Measurements from ENCODE around the gene SPECC1. TPM values are rescaled to one million over a fixed set of nuclear protein-coding genes. Genes with fewer than 3 reads are reported as not detected.

SPECC1 gene
- total RNA-seq, 1 experiment from 2014 or later, result 128 TPM

- TF ChIP-seq EZH2 (IDR thresholded peaks at IDR 0.05; ENCODE audit: low read depth), result no peak
- TF ChIP-seq CTCF (conservative IDR thresholded peaks at IDR 0.05), result no peak
- Histone ChIP-seq H3K9me3 (ENCODE audit: insufficient read depth, low read depth) (no peaks in the 10 kb centered on the region), H3K36me3 (ENCODE audit: low read depth) (no peaks in the 10 kb centered on the region), H3F3A (ENCODE audit: insufficient read depth, low read depth) (no peaks in the 10 kb centered on the region), H3K4me2 (no peak overlapping the region), H3K27ac (no peak overlapping the region), H3K27me3 (ENCODE audit: insufficient read depth, low read depth) (no peaks in the 10 kb centered on the region), H2AFZ (no peak overlapping the region), H4K20me1 (ENCODE audit: insufficient read depth) (no peaks in the 10 kb centered on the region), H3K9me2 (ENCODE audit: insufficient read depth) (no peaks in the 10 kb centered on the region), H3K79me2 (ENCODE audit: low read depth) (no peaks in the 10 kb centered on the region), H3K4me1 (replicated peaks; ENCODE audit: insufficient read depth) (no peaks in the 10 kb centered on the region), H3K4me3 (no peak overlapping the region)
- POLR2A ChIA-PET (ENCODE audit: unreplicated experiment), result no interaction called here
- no TSS peak for BruUV-seq (replicated peaks)
- intact Hi-C loops (cut with micrococcal nuclease; ENCODE audit: unreplicated experiment), result no loop called here
- CTCF ChIA-PET, result no interaction called here
- DNase-seq, result no peak
These were observed 285.0 kb downstream of the SPECC1 start for GRCh38 chr17:20294120-20294519.

GRCh38 chr17:20299013-20299412 lies 289.9 kb downstream of the SPECC1 start:
- Histone ChIP-seq H3F3A (ENCODE audit: insufficient read depth, low read depth) (no peaks in the 10 kb centered on the region), H3K4me1 (replicated peaks; ENCODE audit: insufficient read depth) (no peaks in the 10 kb centered on the region), H2AFZ (no peak overlapping the region), H3K9me3 (ENCODE audit: insufficient read depth, low read depth) (no peaks in the 10 kb centered on the region), H4K20me1 (ENCODE audit: insufficient read depth) (no peaks in the 10 kb centered on the region), H3K27me3 (ENCODE audit: insufficient read depth, low read depth) (no peaks in the 10 kb centered on the region), H3K9me2 (ENCODE audit: insufficient read depth) (no peaks in the 10 kb centered on the region), H3K27ac (no peak overlapping the region), H3K4me3 (no peak overlapping the region), H3K79me2 (ENCODE audit: low read depth) (no peaks in the 10 kb centered on the region), H3K4me2 (no peak overlapping the region), H3K36me3 (ENCODE audit: low read depth) (no peaks in the 10 kb centered on the region)
- ChIA-PET POLR2A (ENCODE audit: unreplicated experiment) (interaction anchor here (0.6 kb wide), 1 partner anchor 156 kb away, joined by 13 read pairs; no protein-coding TSS in a partner anchor), CTCF (no interaction called here)
- BruUV-seq (replicated peaks), result no TSS peak
- DNase-seq, result no peak
- no peak for TF ChIP-seq CTCF (conservative IDR thresholded peaks at IDR 0.05)
- TF ChIP-seq EZH2 (IDR thresholded peaks at IDR 0.05; ENCODE audit: low read depth), result no peak
- intact Hi-C loops (cut with micrococcal nuclease; ENCODE audit: unreplicated experiment), result no loop called here

- Histone ChIP-seq H3K9me2 (ENCODE audit: insufficient read depth) (no peaks in the 10 kb centered on the region), H3K4me1 (replicated peaks; ENCODE audit: insufficient read depth) (no peaks in the 10 kb centered on the region), H3K4me3 (no peak overlapping the region), H3K27ac (no peak overlapping the region), H3K4me2 (no peak overlapping the region), H3K36me3 (ENCODE audit: low read depth) (0 out of 2 replicates have a peak, but pooled peaks cover under 1% of the 10 kb centered on the region), H3K27me3 (ENCODE audit: insufficient read depth, low read depth) (no peaks in the 10 kb centered on the region), H2AFZ (no peak overlapping the region), H3K79me2 (ENCODE audit: low read depth) (no peaks in the 10 kb centered on the region), H4K20me1 (ENCODE audit: insufficient read depth) (no peaks in the 10 kb centered on the region), H3F3A (ENCODE audit: insufficient read depth, low read depth) (no peaks in the 10 kb centered on the region), H3K9me3 (ENCODE audit: insufficient read depth, low read depth) (no peaks in the 10 kb centered on the region)
- CTCF ChIA-PET, result no interaction called here
- intact Hi-C loops (cut with micrococcal nuclease; ENCODE audit: unreplicated experiment), result no loop called here
- POLR2A ChIA-PET (ENCODE audit: unreplicated experiment), result no interaction called here
- no TSS peak for BruUV-seq (replicated peaks)
- no peak for TF ChIP-seq EZH2 (IDR thresholded peaks at IDR 0.05; ENCODE audit: low read depth)
- no peak for TF ChIP-seq CTCF (conservative IDR thresholded peaks at IDR 0.05)
- DNase-seq, result no peak
These were observed 291.3 kb downstream of the SPECC1 start for GRCh38 chr17:20300436-20300934.

Measured in PC-9 (cell line).